Measurements from ENCODE around the gene ZP1. TPM values are rescaled to one million over a fixed set of nuclear protein-coding genes. Genes with fewer than 3 reads are reported as not detected.

ZP1 gene
- total RNA-seq, 2 experiments from 2014 or later: 0.34 TPM; not detected in 1

GRCh38 chr11:60891103-60891741 lies 23.9 kb downstream of the ZP1 start:
- H3K4me1 Mint-ChIP-seq (ENCODE audit: low read depth): peaks cover 6% of the 10 kb centered on the region
- DNase-seq: no peak
- ATAC-seq: no peak
- CTCF ChIA-PET: interaction anchor here (0.6 to 12.9 kb wide), 5 partner anchors 7 to 107 kb away, joined by 3 to 610 read pairs (median 61); partner anchors contain the start of genes CCDC86 and ZP1
- no peaks in the 10 kb centered on the region for H3K27me3 Mint-ChIP-seq (ENCODE audit: low read depth)
- no peak overlapping the region for H3K4me3 Mint-ChIP-seq
- peaks cover 42% of the 10 kb centered on the region for H3K36me3 Mint-ChIP-seq (ENCODE audit: low read depth)
- no peak overlapping the region for H3K27ac Mint-ChIP-seq
- no peaks in the 10 kb centered on the region for H3K9me3 Mint-ChIP-seq (ENCODE audit: insufficient read depth)
- POLR2A ChIA-PET: interaction anchor here (1.2 kb wide), 1 partner anchor 14 kb away, joined by 5 read pairs; no protein-coding TSS in a partner anchor

- CTCF ChIA-PET: interaction anchor here (0.6 to 9.2 kb wide), 5 partner anchors 6 to 1758 kb away, joined by 3 to 187 read pairs (median 5); no protein-coding TSS in a partner anchor
- Mint-ChIP-seq H3K4me1 (ENCODE audit: low read depth) (no peaks in the 10 kb centered on the region), H3K36me3 (ENCODE audit: low read depth) (peaks cover 65% of the 10 kb centered on the region), H3K27me3 (ENCODE audit: low read depth) (no peaks in the 10 kb centered on the region), H3K4me3 (no peak overlapping the region), H3K9me3 (ENCODE audit: insufficient read depth) (no peaks in the 10 kb centered on the region), H3K27ac (no peak overlapping the region)
- DNase-seq (no peak), ATAC-seq (no peak)
- POLR2A ChIA-PET: no interaction called here
These were observed 28.3 kb downstream of the ZP1 start for GRCh38 chr11:60895687-60896086.

GRCh38 chr11:60897496-60897895 lies 30.2 kb downstream of the ZP1 start:
- CTCF ChIA-PET: interaction anchor here (2.9 to 9.2 kb wide), 3 partner anchors 8 to 63 kb away, joined by 27 to 187 read pairs (median 61); partner anchors contain the start of gene TMEM109
- H3K4me1 Mint-ChIP-seq (ENCODE audit: low read depth): peaks cover 2% of the 10 kb centered on the region
- no peaks in the 10 kb centered on the region for H3K9me3 Mint-ChIP-seq (ENCODE audit: insufficient read depth)
- DNase-seq: no peak
- POLR2A ChIA-PET: no interaction called here
- no peak overlapping the region for H3K4me3 Mint-ChIP-seq
- no peak overlapping the region for H3K27ac Mint-ChIP-seq
- no peak for ATAC-seq
- H3K27me3 Mint-ChIP-seq (ENCODE audit: low read depth): no peaks in the 10 kb centered on the region
- H3K36me3 Mint-ChIP-seq (ENCODE audit: low read depth): peaks cover 71% of the 10 kb centered on the region

GRCh38 chr11:60899046-60899936 lies 31.9 kb downstream of the ZP1 start:
- no peaks in the 10 kb centered on the region for H3K9me3 Mint-ChIP-seq (ENCODE audit: insufficient read depth)
- peaks cover 79% of the 10 kb centered on the region for H3K36me3 Mint-ChIP-seq (ENCODE audit: low read depth)
- ChIA-PET CTCF (interaction anchor here (0.6 to 9.2 kb wide), 29 partner anchors 8 to 288 kb away, joined by 3 to 187 read pairs (median 4); partner anchors contain the start of genes CCDC86 and TMEM109), POLR2A (interaction anchor here (0.8 kb wide), 1 partner anchor 29 kb away, joined by 3 read pairs; no protein-coding TSS in a partner anchor)
- ATAC-seq (peak; percentile 73), DNase-seq (peak; percentile 50)
- H3K27ac Mint-ChIP-seq: no peak overlapping the region
- no peak overlapping the region for H3K4me3 Mint-ChIP-seq
- H3K27me3 Mint-ChIP-seq (ENCODE audit: low read depth): no peaks in the 10 kb centered on the region
- peaks cover 19% of the 10 kb centered on the region for H3K4me1 Mint-ChIP-seq (ENCODE audit: low read depth)

GRCh38 chr11:60899977-60900376 lies 32.6 kb downstream of the ZP1 start:
- Mint-ChIP-seq H3K27ac (no peak overlapping the region), H3K9me3 (ENCODE audit: insufficient read depth) (no peaks in the 10 kb centered on the region), H3K36me3 (ENCODE audit: low read depth) (peaks cover 78% of the 10 kb centered on the region), H3K4me3 (no peak overlapping the region), H3K4me1 (ENCODE audit: low read depth) (peaks cover 23% of the 10 kb centered on the region), H3K27me3 (ENCODE audit: low read depth) (no peaks in the 10 kb centered on the region)
- ChIA-PET CTCF (interaction anchor here (0.6 to 9.2 kb wide), 27 partner anchors 8 to 258 kb away, joined by 3 to 187 read pairs (median 5); partner anchors contain the start of genes CCDC86 and TMEM109), POLR2A (interaction anchor here (0.8 kb wide), 1 partner anchor 29 kb away, joined by 3 read pairs; no protein-coding TSS in a partner anchor)
- DNase-seq (no peak), ATAC-seq (no peak)

GRCh38 chr11:60900673-60901404 lies 33.5 kb downstream of the ZP1 start:
- Mint-ChIP-seq H3K27me3 (ENCODE audit: low read depth) (no peaks in the 10 kb centered on the region), H3K9me3 (ENCODE audit: insufficient read depth) (no peaks in the 10 kb centered on the region), H3K4me1 (ENCODE audit: low read depth) (peaks cover 29% of the 10 kb centered on the region), H3K4me3 (no peak overlapping the region), H3K36me3 (ENCODE audit: low read depth) (peaks cover 75% of the 10 kb centered on the region), H3K27ac (no peak overlapping the region)
- no peak for DNase-seq
- CTCF ChIA-PET: interaction anchor here (0.7 to 9.2 kb wide), 15 partner anchors 12 to 485 kb away, joined by 3 to 187 read pairs (median 9); partner anchors contain the start of gene TMEM109
- POLR2A ChIA-PET: no interaction called here
- no peak for ATAC-seq

- Mint-ChIP-seq H3K9me3 (ENCODE audit: insufficient read depth) (no peaks in the 10 kb centered on the region), H3K36me3 (ENCODE audit: low read depth) (peaks cover 60% of the 10 kb centered on the region), H3K4me1 (ENCODE audit: low read depth) (peaks cover 40% of the 10 kb centered on the region), H3K4me3 (no peak overlapping the region), H3K27ac (peak overlapping the region; percentile 50), H3K27me3 (ENCODE audit: low read depth) (no peaks in the 10 kb centered on the region)
- ATAC-seq: no peak
- POLR2A ChIA-PET: interaction anchor here (1.2 kb wide), 1 partner anchor 13 kb away, joined by 3 read pairs; no protein-coding TSS in a partner anchor
- DNase-seq: no peak
- CTCF ChIA-PET: interaction anchor here (1.0 to 9.2 kb wide), 5 partner anchors 10 to 136 kb away, joined by 3 to 187 read pairs (median 7); no protein-coding TSS in a partner anchor
These were observed 35.3 kb downstream of the ZP1 start for GRCh38 chr11:60902625-60903024.

GRCh38 chr11:60905047-60905446 lies 37.7 kb downstream of the ZP1 start:
- CTCF ChIA-PET: interaction anchor here (0.9 to 5.0 kb wide), 11 partner anchors 10 to 431 kb away, joined by 3 to 35 read pairs (median 5); partner anchors contain the start of gene CD6
- ATAC-seq: no peak
- no peak for DNase-seq
- peak overlapping the region; percentile 89 for H3K27ac Mint-ChIP-seq
- H3K36me3 Mint-ChIP-seq (ENCODE audit: low read depth): peaks cover 37% of the 10 kb centered on the region
- H3K9me3 Mint-ChIP-seq (ENCODE audit: insufficient read depth): no peaks in the 10 kb centered on the region
- POLR2A ChIA-PET: interaction anchor here (1.2 to 2.8 kb wide), 3 partner anchors 10 to 74 kb away, joined by 4 to 23 read pairs (median 5); partner anchors contain the start of gene TMEM109
- H3K4me1 Mint-ChIP-seq (ENCODE audit: low read depth): peaks cover 42% of the 10 kb centered on the region
- peak overlapping the region; percentile 80 for H3K4me3 Mint-ChIP-seq
- H3K27me3 Mint-ChIP-seq (ENCODE audit: low read depth): peaks cover 7% of the 10 kb centered on the region

GRCh38 chr11:60905551-60906113 lies 38.3 kb downstream of the ZP1 start:
- H3K4me3 Mint-ChIP-seq: peak overlapping the region; percentile 80
- H3K36me3 Mint-ChIP-seq (ENCODE audit: low read depth): peaks cover 31% of the 10 kb centered on the region

GRCh38 chr11:60906132-60906972 lies 39.0 kb downstream of the ZP1 start, which contains the start of gene PRPF19:
TSS of gene PRPF19 (minus strand) at chr11:60906585. CDS start at chr11:60906382, 203 bp downstream.
- CTCF ChIA-PET: interaction anchor here (0.9 to 5.0 kb wide), 9 partner anchors 7 to 178 kb away, joined by 3 to 35 read pairs (median 5); partner anchors contain the start of gene CD6
- Mint-ChIP-seq H3K36me3 (ENCODE audit: low read depth) (peaks cover 27% of the 10 kb centered on the region), H3K4me1 (ENCODE audit: low read depth) (peaks cover 48% of the 10 kb centered on the region), H3K4me3 (peak within 1 kb of the TSS; percentile 80), H3K27me3 (ENCODE audit: low read depth) (peaks cover 7% of the 10 kb centered on the region), H3K27ac (peak within 1 kb of the TSS; percentile 89), H3K9me3 (ENCODE audit: insufficient read depth) (no peaks in the 10 kb centered on the region)
- POLR2A ChIA-PET: interaction anchor here (0.6 to 2.8 kb wide), 5 partner anchors 8 to 75 kb away, joined by 3 to 23 read pairs (median 4); partner anchors contain the start of gene TMEM109
- DNase-seq: peak; percentile 99
- ATAC-seq: peak; percentile 93

More at GRCh38 chr11:60905551-60906113, 38.3 kb downstream of the ZP1 start:
- DNase-seq (no peak), ATAC-seq (no peak)
- POLR2A ChIA-PET: interaction anchor here (0.6 to 2.8 kb wide), 5 partner anchors 9 to 75 kb away, joined by 3 to 23 read pairs (median 4); partner anchors contain the start of gene TMEM109
- H3K27ac Mint-ChIP-seq: peak overlapping the region; percentile 89
- peaks cover 7% of the 10 kb centered on the region for H3K27me3 Mint-ChIP-seq (ENCODE audit: low read depth)
- peaks cover 43% of the 10 kb centered on the region for H3K4me1 Mint-ChIP-seq (ENCODE audit: low read depth)
- CTCF ChIA-PET: interaction anchor here (0.9 to 5.0 kb wide), 9 partner anchors 10 to 430 kb away, joined by 3 to 35 read pairs (median 5); partner anchors contain the start of gene CD6
- no peaks in the 10 kb centered on the region for H3K9me3 Mint-ChIP-seq (ENCODE audit: insufficient read depth)
